HG03460 (cell line): ENCODE results near the gene CDKN2AIPNL.
"Not testable (repeated sequence)": the region's sequence is repeated elsewhere in the genome, so short reads cannot be mapped to it uniquely, and the experiment has no call there.

Experiments
- ATAC-seq: cut with Tn5 transposase; IDR thresholded peaks from one replicate; pipeline ENCODE4 v1.9.1; 2021; ENCODE audit not compliant: unreplicated experiment

CDKN2AIPNL gene

GRCh38 chr5:134403951-134404350 lies 7.7 kb downstream of the CDKN2AIPNL start:
- no peak for ATAC-seq

- ATAC-seq = no peak
Observed at GRCh38 chr5:134398609-134399155, 13.0 kb downstream of the CDKN2AIPNL start.

DNA sequence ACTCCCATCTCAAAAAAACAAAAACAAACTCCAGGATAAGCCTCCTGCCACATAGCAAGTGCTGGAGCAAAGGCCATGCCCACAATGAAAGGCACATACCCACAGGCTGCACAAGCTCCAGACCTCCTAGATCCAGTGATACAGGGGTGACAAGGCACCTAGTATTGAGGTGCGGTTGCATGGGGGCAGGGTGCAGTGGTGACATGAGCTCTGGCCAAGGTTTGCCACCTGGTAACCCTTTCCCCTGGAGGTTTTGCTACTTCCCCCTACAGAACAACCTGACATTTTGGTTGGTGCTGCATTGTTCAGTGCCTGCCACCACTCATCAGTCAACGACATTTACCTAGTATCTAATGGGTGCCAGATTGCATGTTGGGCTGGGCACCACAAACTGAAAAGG lies 14.5 kb downstream of the CDKN2AIPNL start:
- no peak for ATAC-seq

DNA sequence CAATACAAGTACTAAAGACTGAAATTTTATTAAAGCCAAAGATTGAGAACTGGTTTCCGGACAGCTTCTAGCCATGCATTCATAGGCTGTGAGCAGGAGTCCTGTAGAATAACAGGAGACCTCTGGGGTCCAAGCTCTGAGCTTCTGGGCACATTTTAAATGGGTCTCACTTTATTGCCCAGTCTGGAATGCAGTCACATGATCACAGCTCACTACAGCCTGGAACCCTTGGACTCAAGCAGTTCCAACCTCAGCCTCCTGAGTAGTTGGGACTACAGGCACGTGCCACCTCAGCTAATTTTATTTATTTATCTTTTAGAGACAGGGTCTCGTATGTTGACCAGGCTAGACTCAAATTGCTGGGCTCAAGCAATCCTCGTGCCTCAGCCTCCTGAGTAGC lies 15.4 kb downstream of the CDKN2AIPNL start:
- no peak for ATAC-seq

- no peak for ATAC-seq
Observed at GRCh38 chr5:134394932-134395331, 16.7 kb downstream of the CDKN2AIPNL start.

DNA sequence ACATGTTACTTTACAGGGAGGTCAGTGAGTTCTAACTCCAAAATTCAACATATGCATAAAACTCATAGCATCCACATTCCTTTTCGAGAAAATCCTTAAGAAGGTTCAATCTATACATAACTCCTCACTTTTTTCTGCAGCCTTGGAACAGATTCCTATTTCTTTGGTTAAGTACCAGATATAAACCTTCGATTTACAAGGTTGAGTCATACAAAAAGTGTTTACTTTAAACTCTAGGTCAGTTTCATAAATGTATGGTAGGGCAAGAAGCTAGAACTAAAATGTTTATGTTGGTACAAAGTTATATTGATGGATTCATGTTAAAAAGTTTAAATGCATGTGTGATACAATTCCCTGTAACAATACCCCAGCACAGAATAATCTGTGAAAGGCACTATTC lies 19.4 kb downstream of the CDKN2AIPNL start:
- no peak for ATAC-seq

DNA sequence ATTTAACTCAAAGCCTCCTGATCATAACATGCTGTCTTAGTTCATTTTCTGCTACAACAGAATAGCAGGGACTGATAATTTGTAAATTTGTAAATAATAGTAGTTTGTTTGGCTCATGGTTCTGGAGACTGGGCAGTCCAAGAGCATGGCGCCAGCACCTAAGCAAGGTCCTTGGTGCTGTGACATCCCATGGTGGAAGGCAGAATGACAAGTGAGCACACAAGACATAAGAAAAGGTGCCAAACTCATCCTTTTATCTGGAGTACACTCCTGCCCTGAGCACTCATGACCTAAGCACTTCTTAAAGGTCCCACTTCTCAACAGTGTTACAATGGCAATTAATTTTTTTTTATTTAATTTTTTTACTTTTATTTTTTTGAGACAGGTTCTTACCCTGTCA lies 24.2 kb downstream of the CDKN2AIPNL start:
- no peak for ATAC-seq

DNA sequence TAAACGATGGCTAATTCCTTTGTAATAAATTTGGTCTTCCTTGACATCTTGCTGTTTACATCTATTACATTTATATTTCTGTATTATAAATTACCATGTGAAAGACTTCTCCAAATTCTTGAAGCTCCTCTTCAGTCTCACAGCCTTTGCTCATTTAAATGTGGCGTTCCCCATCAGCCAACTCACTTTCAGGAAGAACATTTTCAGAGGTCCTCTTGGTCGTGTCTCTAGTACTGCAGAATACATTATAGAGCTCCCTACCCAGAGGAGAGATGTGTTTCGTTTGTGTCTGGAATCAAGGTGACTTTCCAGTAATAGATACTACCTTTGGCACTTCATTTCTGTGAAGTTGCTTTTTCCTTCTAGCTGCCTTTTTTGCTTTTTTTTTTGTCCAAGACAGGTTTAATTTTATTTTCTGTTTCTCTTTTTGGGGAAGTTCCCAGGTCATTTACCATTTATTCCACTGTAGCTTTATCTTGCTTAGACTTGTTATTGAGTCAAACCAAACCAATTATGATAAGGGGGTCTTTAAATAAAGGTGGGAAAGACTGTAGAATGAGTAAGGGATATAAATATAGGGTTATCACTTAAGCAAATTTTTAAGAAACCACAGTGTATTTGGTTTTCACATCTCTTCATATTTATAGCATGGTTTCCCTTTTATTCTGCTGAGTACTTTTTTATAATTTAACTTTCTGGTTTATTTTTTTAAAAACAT lies 27.5 kb downstream of the CDKN2AIPNL start:
- no peak for ATAC-seq

- not testable (repeated sequence) for ATAC-seq
Observed at GRCh38 chr5:134382204-134382603, 29.5 kb downstream of the CDKN2AIPNL start.

- ATAC-seq = no peak
Observed at GRCh38 chr5:134380346-134380745, 31.3 kb downstream of the CDKN2AIPNL start.

DNA sequence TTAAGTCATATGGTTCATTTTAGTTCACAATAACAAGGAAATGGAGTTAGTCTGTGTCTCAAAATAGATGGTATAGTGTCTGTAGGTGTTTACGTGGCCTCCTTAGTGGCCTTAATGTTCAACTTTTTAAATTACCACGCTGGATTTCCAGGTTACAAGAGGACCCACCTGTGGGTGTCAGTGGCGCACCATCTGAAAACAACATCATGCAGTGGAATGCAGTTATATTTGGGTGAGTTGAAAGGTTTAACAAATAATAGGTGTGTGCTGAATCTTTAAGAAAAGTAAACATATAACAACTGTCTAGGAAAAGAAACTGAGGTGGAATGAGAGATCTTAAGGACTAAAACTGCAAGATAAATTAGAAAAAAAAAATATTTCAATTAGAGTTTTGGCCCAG lies 37.4 kb downstream of the CDKN2AIPNL start:
- no peak for ATAC-seq

DNA sequence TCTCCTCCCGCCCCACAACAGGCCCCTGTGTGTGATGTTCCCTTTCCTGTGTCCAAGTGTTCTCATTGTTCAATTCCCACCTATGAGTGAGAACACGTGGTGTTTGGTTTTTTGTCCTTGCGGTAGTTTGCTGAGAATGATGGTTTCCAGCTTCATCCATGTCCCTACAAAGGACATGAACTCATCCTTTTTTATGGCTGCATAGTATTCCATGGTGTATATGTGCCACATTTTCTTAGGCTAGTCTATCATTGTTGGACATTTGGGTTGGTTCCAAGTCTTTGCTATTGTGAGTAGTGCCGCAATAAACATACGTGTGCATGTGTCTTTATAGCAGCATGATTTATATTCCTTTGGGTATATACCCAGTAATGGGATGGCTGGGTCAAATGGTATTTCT lies 38.0 kb downstream of the CDKN2AIPNL start:
- not testable (repeated sequence) for ATAC-seq

DNA sequence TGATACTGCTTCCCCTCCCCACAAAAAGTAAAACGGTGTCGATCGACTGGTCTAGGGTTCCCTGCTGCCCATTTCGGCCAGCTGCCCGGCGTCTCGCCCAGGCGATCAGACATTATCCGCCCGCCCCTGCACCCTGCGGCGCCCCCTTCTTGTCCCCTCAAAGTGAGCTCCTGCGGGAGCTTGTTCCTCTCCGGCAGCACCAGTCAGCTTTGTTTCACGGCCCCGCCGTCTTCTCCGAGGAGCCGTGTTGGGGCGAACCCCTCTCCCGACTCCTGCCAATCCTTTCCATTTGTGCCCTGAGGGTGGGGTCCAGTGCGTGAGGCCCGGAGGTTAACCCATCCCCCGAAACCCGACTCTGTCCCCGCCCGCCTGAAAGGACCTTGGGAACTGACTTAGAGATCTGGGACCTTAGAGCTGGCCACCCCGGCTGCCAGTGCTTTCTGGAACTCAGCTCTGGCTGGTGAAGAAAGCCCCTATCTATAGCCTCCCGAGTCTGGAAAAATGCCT lies 39.8 kb downstream of the CDKN2AIPNL start:
- no peak for ATAC-seq

DNA sequence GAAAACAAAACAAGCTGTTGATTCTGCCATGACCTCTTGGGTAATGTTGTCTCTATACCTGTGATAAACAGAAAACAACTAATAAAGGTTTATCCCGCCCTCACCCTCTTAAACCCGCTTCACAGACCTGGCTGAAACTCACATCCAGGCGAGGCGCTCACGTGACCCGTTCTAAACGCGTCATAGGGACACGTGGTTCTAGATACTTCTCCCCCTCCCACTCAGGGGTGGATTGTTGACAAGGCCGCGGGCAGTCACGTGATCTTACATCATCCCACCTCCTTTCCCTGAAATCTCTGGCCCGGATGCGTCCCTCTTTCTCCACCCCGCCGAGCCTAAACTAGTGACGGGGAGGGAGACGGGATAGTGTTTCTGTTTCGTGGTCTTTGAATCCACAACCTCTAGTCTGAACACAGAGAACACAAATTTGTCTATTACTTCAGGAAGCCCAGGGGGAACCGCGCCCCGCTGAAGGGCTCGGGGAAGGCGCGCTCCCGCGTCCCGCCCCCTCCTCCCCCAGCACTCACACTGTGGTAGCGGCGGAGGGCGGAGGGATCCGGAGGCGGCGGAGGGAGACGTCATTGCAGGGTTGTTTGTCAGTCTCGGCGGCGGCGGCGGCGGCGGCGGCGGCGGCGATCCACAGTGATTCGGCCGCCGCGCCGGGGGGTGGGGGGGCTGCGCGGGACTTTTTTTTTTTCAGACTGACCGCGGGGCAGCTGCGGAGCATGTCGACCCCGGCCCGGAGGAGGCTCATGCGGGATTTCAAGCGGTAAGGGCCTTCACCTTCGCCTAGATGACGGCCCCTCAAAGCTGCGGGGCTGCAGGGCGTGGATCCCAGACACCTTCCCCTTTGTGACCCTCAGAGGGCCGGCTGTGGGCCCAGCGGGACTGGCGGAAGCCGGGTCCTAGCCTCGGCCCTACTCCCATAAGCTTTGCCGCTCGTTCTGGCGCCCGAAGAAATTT lies 40.5 kb downstream of the CDKN2AIPNL start, which contains the start of gene UBE2B:
TSS of gene UBE2B (plus strand) at position 699 of the 963 bp plus-strand sequence. CDS start at position 726, 27 bp downstream.
- ATAC-seq = peak; percentile 76

DNA sequence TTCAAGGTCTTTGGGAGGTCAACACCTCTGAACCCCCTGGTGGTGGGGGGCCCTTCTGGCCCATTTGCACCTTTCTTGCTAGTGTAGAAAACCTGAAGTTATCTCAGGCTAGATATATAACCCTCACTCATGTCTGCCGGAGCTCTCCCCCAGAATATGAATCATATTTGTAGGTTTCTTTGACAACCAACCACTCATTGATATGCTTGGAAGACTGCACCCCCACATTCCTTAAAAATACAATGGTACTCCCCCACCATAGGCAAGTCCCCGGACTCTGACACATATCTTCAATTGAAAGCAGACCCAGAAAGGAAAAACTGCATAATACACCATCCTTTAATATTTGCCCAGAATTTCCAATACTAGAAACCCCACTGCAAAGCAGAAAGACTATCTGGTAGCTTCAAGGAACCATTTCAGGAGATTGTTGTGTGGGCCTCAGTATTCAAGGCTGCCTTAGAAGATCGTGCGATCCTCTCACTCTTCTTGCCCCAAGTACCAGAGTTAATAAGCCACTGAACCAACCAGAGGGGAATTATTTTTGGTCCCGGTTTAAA lies 41.3 kb downstream of the CDKN2AIPNL start:
- peak; percentile 5 for ATAC-seq

- no peak for ATAC-seq
Observed at GRCh38 chr5:134365604-134366003, 46.1 kb downstream of the CDKN2AIPNL start.

- ATAC-seq = no peak
Observed at GRCh38 chr5:134355681-134356080, 56.0 kb downstream of the CDKN2AIPNL start.
